SK-N-SH treated with all-trans-retinoic acid at 6 μM for 48 hours (cell line): Measurements from ENCODE around the gene SSBP2.

Experiments used
- ISL1 ChIP-seq: fragments of 250-450 bp; sonication (Bioruptor Pico); IDR thresholded peaks from 2 replicates; pipeline ENCODE4 v2.1.2; 2022; ENCODE audit warnings: mild to moderate bottlenecking, moderate library complexity
- RARB ChIP-seq: fragments of 250-450 bp; sonication (Bioruptor Pico); IDR thresholded peaks from 2 replicates; pipeline ENCODE4 v1.8.0; 2021; ENCODE audit warnings: mild to moderate bottlenecking, moderate library complexity
- ZNF565 ChIP-seq: fragments of 450-650 bp; formaldehyde crosslinking; conservative IDR thresholded peaks from 2 replicates; pipeline ENCODE4 v1.5.0; 2020; ENCODE audit warnings: low read depth, mild to moderate bottlenecking, moderate library complexity
- TF ChIP-seq, protein P1 (sequence below): fragments of 250-450 bp; sonication (Bioruptor Pico); IDR thresholded peaks from 2 replicates; pipeline ENCODE4 v1.5.1; 2020; ENCODE audit warnings: low read depth, mild to moderate bottlenecking, moderate library complexity
- TF ChIP-seq, protein P2 (sequence below): fragments of 250-450 bp; sonication (Bioruptor Pico); IDR thresholded peaks from 2 replicates; pipeline ENCODE4 v1.8.0; 2020; ENCODE audit warnings: mild to moderate bottlenecking, moderate library complexity, borderline replicate concordance
- TF ChIP-seq, protein P3 (sequence below): fragments of 250-450 bp; sonication (Bioruptor Pico); IDR thresholded peaks from 2 replicates; pipeline ENCODE4 v1.5.0; 2020; ENCODE audit warnings: mild to moderate bottlenecking, moderate library complexity

DNA sequence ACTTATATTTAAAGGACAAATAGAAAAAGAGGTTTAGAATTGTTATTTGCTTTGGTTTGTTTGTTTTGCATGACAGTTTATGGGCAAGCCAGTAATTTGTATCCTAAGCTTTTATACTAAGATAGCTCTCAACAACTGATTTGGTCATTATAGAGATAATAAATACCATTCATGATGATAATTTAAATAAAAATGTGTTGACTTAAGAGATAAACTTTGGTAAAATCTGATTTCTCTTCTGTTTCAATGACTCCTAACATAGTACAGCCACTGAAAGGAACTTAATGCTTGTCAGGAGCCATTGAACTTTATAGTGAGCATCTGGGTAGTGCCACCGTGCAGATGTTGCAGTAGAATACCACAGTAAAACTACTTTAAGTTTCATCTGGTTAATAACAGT is 196.2 kb downstream of the SSBP2 start:
- TF ChIP-seq ZNF565: 0 out of 2 replicates have a peak, but pooled peaks have one; percentile 48
- TF ChIP-seq, protein P1, sequence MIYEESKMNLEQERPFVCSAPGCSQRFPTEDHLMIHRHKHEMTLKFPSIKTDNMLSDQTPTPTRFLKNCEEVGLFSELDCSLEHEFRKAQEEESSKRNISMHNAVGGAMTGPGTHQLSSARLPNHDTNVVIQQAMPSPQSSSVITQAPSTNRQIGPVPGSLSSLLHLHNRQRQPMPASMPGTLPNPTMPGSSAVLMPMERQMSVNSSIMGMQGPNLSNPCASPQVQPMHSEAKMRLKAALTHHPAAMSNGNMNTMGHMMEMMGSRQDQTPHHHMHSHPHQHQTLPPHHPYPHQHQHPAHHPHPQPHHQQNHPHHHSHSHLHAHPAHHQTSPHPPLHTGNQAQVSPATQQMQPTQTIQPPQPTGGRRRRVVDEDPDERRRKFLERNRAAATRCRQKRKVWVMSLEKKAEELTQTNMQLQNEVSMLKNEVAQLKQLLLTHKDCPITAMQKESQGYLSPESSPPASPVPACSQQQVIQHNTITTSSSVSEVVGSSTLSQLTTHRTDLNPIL (CRISPR knock-in tag): no peak
- TF ChIP-seq ISL1 (CRISPR knock-in tag): peak; percentile 66
- TF ChIP-seq, protein P2, sequence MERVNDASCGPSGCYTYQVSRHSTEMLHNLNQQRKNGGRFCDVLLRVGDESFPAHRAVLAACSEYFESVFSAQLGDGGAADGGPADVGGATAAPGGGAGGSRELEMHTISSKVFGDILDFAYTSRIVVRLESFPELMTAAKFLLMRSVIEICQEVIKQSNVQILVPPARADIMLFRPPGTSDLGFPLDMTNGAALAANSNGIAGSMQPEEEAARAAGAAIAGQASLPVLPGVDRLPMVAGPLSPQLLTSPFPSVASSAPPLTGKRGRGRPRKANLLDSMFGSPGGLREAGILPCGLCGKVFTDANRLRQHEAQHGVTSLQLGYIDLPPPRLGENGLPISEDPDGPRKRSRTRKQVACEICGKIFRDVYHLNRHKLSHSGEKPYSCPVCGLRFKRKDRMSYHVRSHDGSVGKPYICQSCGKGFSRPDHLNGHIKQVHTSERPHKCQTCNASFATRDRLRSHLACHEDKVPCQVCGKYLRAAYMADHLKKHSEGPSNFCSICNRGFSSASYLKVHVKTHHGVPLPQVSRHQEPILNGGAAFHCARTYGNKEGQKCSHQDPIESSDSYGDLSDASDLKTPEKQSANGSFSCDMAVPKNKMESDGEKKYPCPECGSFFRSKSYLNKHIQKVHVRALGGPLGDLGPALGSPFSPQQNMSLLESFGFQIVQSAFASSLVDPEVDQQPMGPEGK: no peak
- TF ChIP-seq, protein P3, sequence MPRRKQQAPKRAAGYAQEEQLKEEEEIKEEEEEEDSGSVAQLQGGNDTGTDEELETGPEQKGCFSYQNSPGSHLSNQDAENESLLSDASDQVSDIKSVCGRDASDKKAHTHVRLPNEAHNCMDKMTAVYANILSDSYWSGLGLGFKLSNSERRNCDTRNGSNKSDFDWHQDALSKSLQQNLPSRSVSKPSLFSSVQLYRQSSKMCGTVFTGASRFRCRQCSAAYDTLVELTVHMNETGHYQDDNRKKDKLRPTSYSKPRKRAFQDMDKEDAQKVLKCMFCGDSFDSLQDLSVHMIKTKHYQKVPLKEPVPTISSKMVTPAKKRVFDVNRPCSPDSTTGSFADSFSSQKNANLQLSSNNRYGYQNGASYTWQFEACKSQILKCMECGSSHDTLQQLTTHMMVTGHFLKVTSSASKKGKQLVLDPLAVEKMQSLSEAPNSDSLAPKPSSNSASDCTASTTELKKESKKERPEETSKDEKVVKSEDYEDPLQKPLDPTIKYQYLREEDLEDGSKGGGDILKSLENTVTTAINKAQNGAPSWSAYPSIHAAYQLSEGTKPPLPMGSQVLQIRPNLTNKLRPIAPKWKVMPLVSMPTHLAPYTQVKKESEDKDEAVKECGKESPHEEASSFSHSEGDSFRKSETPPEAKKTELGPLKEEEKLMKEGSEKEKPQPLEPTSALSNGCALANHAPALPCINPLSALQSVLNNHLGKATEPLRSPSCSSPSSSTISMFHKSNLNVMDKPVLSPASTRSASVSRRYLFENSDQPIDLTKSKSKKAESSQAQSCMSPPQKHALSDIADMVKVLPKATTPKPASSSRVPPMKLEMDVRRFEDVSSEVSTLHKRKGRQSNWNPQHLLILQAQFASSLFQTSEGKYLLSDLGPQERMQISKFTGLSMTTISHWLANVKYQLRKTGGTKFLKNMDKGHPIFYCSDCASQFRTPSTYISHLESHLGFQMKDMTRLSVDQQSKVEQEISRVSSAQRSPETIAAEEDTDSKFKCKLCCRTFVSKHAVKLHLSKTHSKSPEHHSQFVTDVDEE (CRISPR knock-in tag): peak; percentile 89
- no peak for TF ChIP-seq RARB (CRISPR knock-in tag)
